ENCODE data around the gene PTCH2. TPM values are rescaled to one million over a fixed set of nuclear protein-coding genes. Genes with fewer than 3 reads are reported as not detected.

The PTCH2 gene
- total and polyA plus RNA-seq, 2 of the 13 experiments (the other 11 are each of a cell fraction or from before 2014, with no cell fraction given): 0.60 to 1.5 TPM

GRCh38 chr1:44829506-44830384, 13.3 kb downstream of the PTCH2 start:
- ChIA-PET CTCF (ENCODE audit: low intra/inter-chr PET ratio, low total read pairs) (interaction anchor here (1.1 kb wide), 1 partner anchor 36 kb away, joined by 3 read pairs; no protein-coding TSS in a partner anchor), POLR2A (interaction anchor here (0.9 to 4.5 kb wide), 8 partner anchors 9 to 510 kb away, joined by 3 to 51 read pairs (median 6); partner anchors contain the start of genes BTBD19, EIF2B3, PLK3 and PTCH2)
- H3K4me3 ChIP-seq (replicated peaks in 1 of 3; ENCODE audit: insufficient read depth in 1 of 3, low read depth in 2 of 3, low read length in 3 of 3): no peak overlapping the region
- H3K4me2 ChIP-seq (ENCODE audit: low read depth, low read length): peak overlapping the region; percentile 71
- intact Hi-C loops (cut with micrococcal nuclease; ENCODE audit: unreplicated experiment) (loop anchor here (10.0 kb wide), 1 partner anchor 475 kb away; no protein-coding TSS in a partner anchor), in situ Hi-C loops (cut with HindIII; ENCODE audit: extremely low pct_ligation_motif_present, low pct_unique_long_range_greater_than_20kb) (loop anchor here (5.0 to 25.0 kb wide), 3 partner anchors 37 to 475 kb away; partner anchors contain the start of genes HECTD3 and UROD)
- no peaks in the 10 kb centered on the region for H3K36me3 ChIP-seq (replicated peaks in 1 of 2; ENCODE audit: control insufficient read depth in 1 of 2, insufficient read depth in 2 of 2, low read length in 2 of 2)
- 0 out of 2 replicates have a peak overlapping the region, but pooled peaks have one; percentile 9 for H3K9ac ChIP-seq (ENCODE audit: insufficient read depth, low read depth, low read length)
- H3K79me2 ChIP-seq (ENCODE audit: insufficient read depth, low read length): no peaks in the 10 kb centered on the region
- no peaks in the 10 kb centered on the region for H4K20me1 ChIP-seq (ENCODE audit: insufficient read depth, low read length)
- no peak overlapping the region for H3K27ac ChIP-seq (ENCODE audit: extremely low read length, insufficient read depth, low read length)
- FAIRE-seq: no peak
- TF ChIP-seq JUN (CRISPR knock-in tag; IDR thresholded peaks at IDR 0.05): no peak
- TF ChIP-seq, protein P1, sequence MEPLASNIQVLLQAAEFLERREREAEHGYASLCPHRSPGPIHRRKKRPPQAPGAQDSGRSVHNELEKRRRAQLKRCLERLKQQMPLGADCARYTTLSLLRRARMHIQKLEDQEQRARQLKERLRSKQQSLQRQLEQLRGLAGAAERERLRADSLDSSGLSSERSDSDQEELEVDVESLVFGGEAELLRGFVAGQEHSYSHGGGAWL (CRISPR knock-in tag; IDR thresholded peaks at IDR 0.05): no peak
- peak; percentile 33; the same call in 1 of the 2 replicates for TF ChIP-seq ZBTB38 (CRISPR knock-in tag; IDR thresholded peaks at IDR 0.05)
- TF ChIP-seq CC2D1A (CRISPR knock-in tag; IDR thresholded peaks at IDR 0.05): no peak
- 0 out of 2 replicates have a peak, but pooled peaks have one; percentile 45 for TF ChIP-seq ZNF652 (CRISPR knock-in tag; IDR thresholded peaks at IDR 0.05; ENCODE audit: borderline replicate concordance, low read depth)
- TF ChIP-seq HMG20A (CRISPR knock-in tag; IDR thresholded peaks at IDR 0.05; ENCODE audit: borderline replicate concordance): no peak
- peaks cover 69% of the 10 kb centered on the region for H3K4me1 ChIP-seq (ENCODE audit: insufficient read depth, low read length)
- H3K27me3 ChIP-seq (ENCODE audit: control insufficient read depth in 1 of 2, insufficient read depth in 2 of 2, low read length in 2 of 2): peaks cover 0 to 16% of the 10 kb centered on the region in 2 experiments; a peak in 1 of 5 replicates
- H2AFZ ChIP-seq (ENCODE audit: low read length): no peak overlapping the region
- DNase-seq (ENCODE audit: low spot score): no peak
- ATAC-seq: no peak
- 79% methylated on average over 5 of the region's 12 CpGs for WGBS (ENCODE audit: low lambda C conversion rate)
- H3K9me3 ChIP-seq (ENCODE audit: low read length): no peaks in the 10 kb centered on the region
- BruUV-seq (replicated peaks): no TSS peak

Data from HepG2 (cell line).